Activated T-cell treated with anti-CD3 and anti-CD28 coated beads, Interleukin-2, amount 50 U/mL, for 72 hours (primary cell): ENCODE measurements around the gene WASL. TPM values are rescaled to one million over a fixed set of nuclear protein-coding genes. Genes with fewer than 3 reads are reported as not detected.

ENCODE experiments used
- ATAC-seq, 2 donors: fragments of 150-1000 bp; cut with Tn5 transposase; replicated peaks in 1 of 2; 2 replicates each; pipeline ENCODE4 v1.10.0; 2021; ENCODE audit warnings: moderate library complexity in 2 of 2, mild to moderate bottlenecking in 1 of 2
- DNase-seq, 2 donors: peaks; one replicate each; pipeline ENCODE4 v3.0.0; 2021 to 2022; ENCODE audit warnings: mixed read lengths in 1 of 2
- H3K27ac Mint-ChIP-seq: one replicate; pipeline ENCODE4 v1.8.0; 2022; ENCODE audit warnings: mild to moderate bottlenecking, moderate library complexity, mixed read lengths
- H3K27me3 Mint-ChIP-seq: one replicate; pipeline ENCODE4 v1.8.0; 2022; ENCODE audit warnings: low read depth, mixed read lengths
- H3K36me3 Mint-ChIP-seq, 2 donors: one replicate each; pipeline ENCODE4 v1.8.0; 2022; ENCODE audit warnings: mixed read lengths in 2 of 2, mild to moderate bottlenecking in 1 of 2; ENCODE audit not compliant: insufficient read depth in 2 of 2
- H3K4me1 Mint-ChIP-seq: one replicate; pipeline ENCODE4 v1.8.0; 2022; ENCODE audit warnings: low read depth, mixed read lengths
- H3K4me3 Mint-ChIP-seq, 2 donors: one replicate each; pipeline ENCODE4 v1.8.0; 2022; ENCODE audit warnings: mild to moderate bottlenecking in 2 of 2, mixed read lengths in 2 of 2, moderate library complexity in 2 of 2
- H3K9me3 Mint-ChIP-seq, 2 donors: one replicate each; pipeline ENCODE4 v1.8.0; 2022; ENCODE audit warnings: mixed read lengths in 2 of 2
- total RNA-seq, 2 donors: library from RNA; stranded (reverse); gene quantifications; one replicate each; pipeline ENCODE4 v1.2.3, GENCODE V29; 2022

The WASL gene
- total RNA-seq, 2 donors from 2014 or later = 7.2 to 8.7 TPM

DNA sequence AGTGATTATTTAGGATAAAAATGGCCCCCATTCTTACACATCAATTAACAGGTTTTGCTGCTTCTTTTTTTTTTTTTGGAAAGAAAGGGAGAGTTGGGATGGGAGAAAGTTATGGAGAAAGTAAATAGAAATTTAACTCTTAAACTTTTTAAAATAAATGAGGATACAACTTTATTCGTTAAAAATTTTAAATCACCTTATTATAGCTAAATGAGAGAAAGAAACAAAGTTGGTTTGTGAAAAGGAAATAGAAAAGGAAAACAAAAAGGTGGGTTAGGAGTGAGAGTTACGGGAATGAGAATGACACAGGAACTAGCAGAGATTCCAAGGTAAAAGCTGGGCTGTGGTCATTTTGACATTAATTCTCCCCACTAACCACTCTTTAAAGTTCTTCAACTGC, 58.3 kb downstream of the WASL start:
- Mint-ChIP-seq H3K9me3 (no peaks in the 10 kb centered on the region), H3K4me1 (no peaks in the 10 kb centered on the region), H3K36me3 (peaks cover 3 to 10% of the 10 kb centered on the region in 2 donors), H3K4me3 (no peak overlapping the region), H3K27me3 (no peaks in the 10 kb centered on the region), H3K27ac (no peak overlapping the region)
- DNase-seq (no peak), ATAC-seq (no peak)

DNA sequence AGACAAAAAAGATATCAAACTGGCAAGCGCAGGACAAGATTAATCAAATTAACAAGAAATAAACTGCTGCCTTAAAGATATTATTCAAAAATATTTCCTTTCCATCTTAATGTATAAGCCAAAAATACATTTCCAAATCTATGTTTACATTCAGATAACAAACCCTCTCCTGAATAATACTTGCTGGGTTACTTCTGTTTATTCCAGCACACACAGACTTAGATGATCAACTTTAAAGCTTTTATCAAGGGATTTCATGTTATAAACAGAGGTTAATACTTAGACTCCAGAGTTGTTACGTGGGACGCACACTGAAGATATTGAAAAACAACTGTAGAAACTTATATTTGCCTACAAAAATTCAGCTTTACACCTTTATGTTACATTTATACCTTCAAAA, 59.6 kb downstream of the WASL start:
- Mint-ChIP-seq H3K4me1 (no peaks in the 10 kb centered on the region), H3K27me3 (no peaks in the 10 kb centered on the region), H3K9me3 (no peaks in the 10 kb centered on the region), H3K27ac (no peak overlapping the region), H3K4me3 (no peak overlapping the region), H3K36me3 (peaks cover 3 to 7% of the 10 kb centered on the region in 2 donors)
- no peak for ATAC-seq
- no peak for DNase-seq

DNA sequence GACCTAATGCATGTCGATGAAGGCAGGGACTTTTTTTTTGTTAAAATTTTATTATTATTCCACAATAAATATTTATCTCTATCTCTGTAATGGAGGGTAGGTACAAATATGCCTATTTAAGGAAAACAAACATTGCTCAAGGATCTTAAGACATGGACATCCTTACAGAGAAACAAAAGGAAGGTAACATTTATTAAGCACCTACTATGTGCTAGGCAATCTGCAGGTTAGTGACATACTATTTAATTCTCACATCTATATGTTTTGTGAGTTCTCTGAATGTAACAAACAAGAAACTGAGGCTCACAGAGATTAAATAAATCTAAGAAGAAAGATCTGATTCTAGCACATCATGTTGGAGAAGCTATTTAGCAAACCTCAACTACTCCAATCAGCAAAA, 61.1 kb downstream of the WASL start:
- Mint-ChIP-seq H3K4me3 (no peak overlapping the region), H3K4me1 (no peaks in the 10 kb centered on the region), H3K9me3 (no peaks in the 10 kb centered on the region), H3K27ac (no peak overlapping the region), H3K27me3 (no peaks in the 10 kb centered on the region), H3K36me3 (peaks cover 1 to 7% of the 10 kb centered on the region in 2 donors)
- DNase-seq = no peak
- no peak for ATAC-seq

DNA sequence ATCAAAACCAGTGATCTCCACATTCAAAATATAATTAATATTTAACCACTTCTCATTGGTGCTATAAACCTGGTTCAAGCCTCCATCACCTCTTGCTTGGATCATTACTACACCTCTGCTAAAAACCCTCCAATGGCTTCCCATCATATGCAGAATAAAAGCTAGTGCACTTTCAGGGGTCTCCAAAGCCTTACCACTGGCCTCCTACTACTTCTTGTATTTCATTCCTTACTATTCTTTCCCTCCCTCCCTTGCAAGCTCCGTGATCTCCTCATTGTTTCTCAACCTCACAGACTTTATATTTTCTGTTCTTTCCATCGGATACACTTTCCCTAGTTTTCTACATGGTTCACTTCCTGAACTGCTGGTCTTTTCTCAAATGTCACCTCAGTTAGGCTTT, 61.6 kb downstream of the WASL start:
- Mint-ChIP-seq H3K4me3 (no peak overlapping the region), H3K27ac (peak overlapping the region; percentile 19)

DNA sequence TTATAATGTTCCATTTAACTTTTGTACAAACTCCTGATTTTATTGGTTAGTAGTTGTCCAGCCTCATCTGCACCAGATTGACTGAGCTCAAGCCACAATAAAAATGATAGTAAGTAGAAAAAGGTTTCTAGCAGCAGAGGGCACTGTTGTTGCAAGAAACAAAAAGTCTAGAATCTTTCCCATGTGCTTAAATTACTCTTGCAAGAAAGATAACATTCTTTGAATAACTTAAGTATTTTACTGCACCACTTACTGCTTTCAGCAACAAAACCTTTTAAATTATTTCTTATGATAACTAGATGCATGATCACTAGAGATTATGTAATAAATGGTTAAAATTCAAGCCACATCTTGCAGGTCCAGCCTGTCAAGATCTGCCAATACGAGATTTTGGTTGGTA, 66.1 kb downstream of the WASL start:
- H3K36me3 Mint-ChIP-seq = peaks cover 0 to 3% of the 10 kb centered on the region in 2 donors
- no peak overlapping the region for H3K27ac Mint-ChIP-seq
- ATAC-seq (no peak), DNase-seq (peak in 1 of 2 donors; percentile 10)
- H3K27me3 Mint-ChIP-seq = no peaks in the 10 kb centered on the region
- no peak overlapping the region for H3K4me3 Mint-ChIP-seq
- no peaks in the 10 kb centered on the region for H3K9me3 Mint-ChIP-seq
- no peaks in the 10 kb centered on the region for H3K4me1 Mint-ChIP-seq

More for the DNA sequence above, 61.6 kb downstream of the WASL start:
- Mint-ChIP-seq H3K4me1 (no peaks in the 10 kb centered on the region), H3K9me3 (no peaks in the 10 kb centered on the region), H3K36me3 (peaks cover 0 to 4% of the 10 kb centered on the region in 2 donors), H3K27me3 (no peaks in the 10 kb centered on the region)
- DNase-seq = no peak
- ATAC-seq = no peak

DNA sequence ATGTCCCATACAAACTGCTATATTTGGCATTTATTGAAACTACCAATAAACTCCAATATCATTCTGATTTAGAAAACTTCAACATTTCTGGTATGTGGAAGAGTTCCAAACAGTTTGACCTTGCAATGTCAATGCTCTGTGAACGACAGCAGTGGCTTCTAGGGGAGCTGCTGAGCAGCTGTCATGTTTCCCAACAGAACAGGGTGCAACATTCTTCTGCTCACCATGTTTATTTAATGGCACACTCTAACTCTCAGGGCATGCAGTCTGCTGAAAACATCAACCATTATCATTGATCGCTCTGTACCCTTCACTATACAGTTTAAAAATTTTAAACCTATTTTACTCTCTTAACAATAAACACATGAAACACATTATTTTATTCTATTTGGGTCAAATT, 67.2 kb downstream of the WASL start:
- Mint-ChIP-seq H3K4me3 (no peak overlapping the region), H3K27me3 (no peaks in the 10 kb centered on the region), H3K4me1 (no peaks in the 10 kb centered on the region), H3K27ac (no peak overlapping the region), H3K9me3 (no peaks in the 10 kb centered on the region), H3K36me3 (peaks cover 0 to 3% of the 10 kb centered on the region in 2 donors)
- no peak for DNase-seq
- no peak for ATAC-seq

DNA sequence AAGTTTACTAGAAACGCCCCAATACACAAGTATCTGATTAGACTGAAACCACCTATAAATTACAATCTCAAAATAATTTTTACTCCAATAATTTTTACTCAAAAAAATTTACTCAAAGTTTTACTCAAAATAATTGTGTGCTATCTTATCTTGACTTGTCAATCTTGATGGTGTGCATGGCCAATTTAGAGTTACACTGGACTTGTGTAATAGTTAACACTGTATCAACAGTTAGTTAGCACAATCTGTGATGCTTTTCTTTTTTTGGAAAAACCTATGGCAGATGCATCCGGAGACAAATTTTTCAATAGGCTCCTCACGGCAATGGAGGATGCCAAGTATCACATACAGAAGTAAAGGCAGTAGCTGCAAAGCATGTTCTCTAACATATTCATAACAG, 68.2 kb downstream of the WASL start:
- DNase-seq (no peak), ATAC-seq (no peak)
- no peaks in the 10 kb centered on the region for H3K4me1 Mint-ChIP-seq
- peaks cover 0 to 3% of the 10 kb centered on the region in 2 donors for H3K36me3 Mint-ChIP-seq
- H3K27me3 Mint-ChIP-seq = no peaks in the 10 kb centered on the region
- no peak overlapping the region for H3K27ac Mint-ChIP-seq
- no peaks in the 10 kb centered on the region for H3K9me3 Mint-ChIP-seq
- no peak overlapping the region for H3K4me3 Mint-ChIP-seq

DNA sequence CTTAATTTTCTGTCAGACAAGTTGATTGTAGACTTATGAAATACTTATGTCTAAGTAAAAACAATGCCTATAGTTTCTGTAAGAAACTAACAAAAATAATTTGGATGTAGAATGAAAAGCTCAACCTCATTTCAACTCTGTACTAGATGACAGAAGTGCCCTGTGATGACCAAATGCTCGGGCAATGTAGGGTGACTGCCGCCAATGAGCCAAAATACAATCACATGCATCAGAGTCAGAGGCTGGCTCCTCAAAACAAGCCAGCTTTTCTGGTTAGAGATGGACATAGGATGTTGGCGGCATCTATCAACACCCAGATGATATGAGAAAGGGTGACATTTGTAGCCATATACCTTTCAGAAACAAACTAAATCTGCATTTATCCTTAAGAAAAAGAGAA, 69.2 kb downstream of the WASL start:
- H3K36me3 Mint-ChIP-seq = peaks cover 0 to 3% of the 10 kb centered on the region in 2 donors
- H3K4me1 Mint-ChIP-seq = no peaks in the 10 kb centered on the region
- H3K9me3 Mint-ChIP-seq = no peaks in the 10 kb centered on the region
- H3K27ac Mint-ChIP-seq = no peak overlapping the region
- H3K4me3 Mint-ChIP-seq = no peak overlapping the region
- ATAC-seq (no peak), DNase-seq (no peak)
- H3K27me3 Mint-ChIP-seq = no peaks in the 10 kb centered on the region

DNA sequence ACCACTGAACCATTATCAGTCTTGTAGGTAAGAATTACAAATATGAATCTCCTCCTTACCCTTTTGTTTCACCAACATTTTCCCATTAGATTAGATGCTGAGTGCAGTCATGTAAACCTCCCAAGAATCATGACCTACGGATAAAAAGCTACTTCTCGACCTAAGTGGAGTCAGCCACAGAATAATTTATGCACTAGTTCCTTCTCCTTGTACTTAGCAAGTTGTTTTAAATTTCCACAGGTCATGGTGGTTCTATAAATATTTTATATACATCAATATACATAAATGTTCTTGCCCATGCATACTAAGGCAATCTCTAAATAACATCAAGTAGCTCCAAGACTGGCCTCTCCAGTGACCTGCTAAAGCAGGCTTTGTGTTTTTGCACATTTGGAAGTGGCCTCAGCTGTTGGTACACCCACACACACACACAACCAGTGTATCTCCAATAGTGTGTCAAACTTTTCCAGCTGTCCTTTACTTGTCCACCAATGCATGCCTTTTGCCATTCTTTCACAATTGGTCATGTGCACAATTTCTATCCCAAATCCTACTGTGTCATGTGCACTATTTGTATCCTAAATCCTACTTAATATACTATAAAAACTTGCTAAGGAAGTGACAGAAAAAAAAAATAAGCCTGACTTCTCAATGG, 71.6 kb downstream of the WASL start:
- no peaks in the 10 kb centered on the region for H3K27me3 Mint-ChIP-seq
- H3K36me3 Mint-ChIP-seq = peaks cover 0 to 3% of the 10 kb centered on the region in 2 donors
- H3K9me3 Mint-ChIP-seq = no peaks in the 10 kb centered on the region
- H3K4me1 Mint-ChIP-seq = no peaks in the 10 kb centered on the region
- H3K4me3 Mint-ChIP-seq = no peak overlapping the region
- no peak for ATAC-seq
- no peak overlapping the region for H3K27ac Mint-ChIP-seq
- DNase-seq = no peak

DNA sequence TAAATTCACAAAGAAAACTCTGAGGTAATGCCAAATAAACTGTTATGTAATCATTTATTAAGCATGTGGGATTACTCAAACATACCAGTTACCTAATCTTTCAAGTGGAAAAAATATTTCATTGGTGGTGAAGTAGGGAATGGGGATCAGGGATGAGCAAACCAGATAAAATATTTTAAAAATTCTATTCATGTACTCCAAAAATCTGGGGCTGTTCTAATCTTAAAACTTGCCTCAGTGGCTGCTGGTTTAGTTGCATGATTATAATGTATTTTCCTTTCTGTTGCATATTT, 73.7 kb downstream of the WASL start:
- Mint-ChIP-seq H3K9me3 (no peaks in the 10 kb centered on the region), H3K4me1 (no peaks in the 10 kb centered on the region), H3K27ac (no peak overlapping the region), H3K36me3 (no peaks in the 10 kb centered on the region), H3K4me3 (no peak overlapping the region), H3K27me3 (no peaks in the 10 kb centered on the region)
- ATAC-seq = no peak
- DNase-seq = no peak

DNA sequence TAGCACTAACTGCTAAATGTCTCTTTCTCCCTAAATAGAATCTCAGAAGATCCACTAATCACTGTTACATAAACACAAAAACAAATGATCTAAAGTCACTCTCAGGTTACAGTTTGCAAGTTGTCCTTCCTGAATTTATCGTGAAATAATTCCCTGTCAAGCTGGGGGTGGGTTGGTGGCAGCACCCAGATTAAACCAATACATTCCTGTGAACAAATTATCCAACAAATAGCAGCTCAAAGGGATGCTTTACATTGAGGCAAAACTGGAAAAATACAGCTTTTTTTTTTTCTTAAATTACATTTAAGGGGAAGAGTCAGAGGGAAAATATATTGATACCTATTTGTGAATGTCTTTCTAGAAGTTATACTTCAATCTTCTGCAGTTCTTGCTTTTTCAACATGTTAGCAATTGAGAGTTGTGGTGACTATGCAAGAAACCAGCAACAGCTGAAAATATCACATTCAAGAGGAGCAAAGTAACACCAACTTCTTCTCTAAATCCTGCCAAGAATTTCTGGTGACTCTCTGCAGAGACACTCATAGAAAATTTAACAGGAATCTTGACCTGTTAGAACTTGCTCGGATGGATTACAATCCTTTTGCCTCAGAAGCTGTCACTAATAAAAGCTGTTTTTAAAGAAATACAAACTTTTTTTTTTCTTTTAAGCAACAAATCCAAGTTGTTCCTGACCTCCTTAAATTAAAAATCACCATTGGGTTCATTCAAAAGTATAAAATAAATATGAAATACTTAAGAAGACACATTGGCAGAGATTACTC, 74.2 kb downstream of the WASL start:
- Mint-ChIP-seq H3K4me1 (no peaks in the 10 kb centered on the region), H3K27me3 (no peaks in the 10 kb centered on the region), H3K27ac (no peak overlapping the region), H3K9me3 (no peaks in the 10 kb centered on the region), H3K4me3 (no peak overlapping the region), H3K36me3 (no peaks in the 10 kb centered on the region)
- ATAC-seq = no peak
- DNase-seq = no peak

DNA sequence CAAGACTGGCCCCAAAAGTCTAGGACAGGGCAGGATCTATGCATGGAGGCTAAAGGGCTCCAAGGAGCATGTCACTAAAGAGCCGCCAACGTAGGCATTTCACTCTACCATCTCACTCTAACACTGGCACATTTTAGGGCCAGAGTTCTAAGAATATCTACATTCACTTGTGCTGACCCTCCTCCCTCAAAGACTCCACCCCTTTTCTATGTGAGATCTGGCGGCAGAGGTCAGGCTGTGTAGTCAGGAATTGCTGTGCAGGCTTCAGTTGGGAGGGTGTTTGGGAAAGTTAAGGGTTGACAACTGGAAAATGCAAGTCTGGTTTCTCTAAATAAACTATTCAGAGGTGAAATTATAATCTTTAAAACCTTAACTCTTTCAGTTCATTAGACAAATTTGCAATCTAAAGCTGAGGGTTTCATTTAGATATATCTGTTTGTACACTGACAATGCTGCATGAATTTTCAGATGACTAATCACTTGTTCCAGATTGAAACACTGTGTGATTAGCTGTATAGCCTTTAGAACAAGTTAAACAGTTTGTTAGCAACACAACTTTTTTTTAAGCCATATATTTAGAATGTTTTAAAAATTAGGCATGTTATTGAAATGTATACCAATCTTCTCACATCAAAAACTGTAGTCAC, 74.9 kb downstream of the WASL start:
- no peaks in the 10 kb centered on the region for H3K36me3 Mint-ChIP-seq
- H3K27ac Mint-ChIP-seq = no peak overlapping the region
- DNase-seq (no peak), ATAC-seq (no peak)
- no peaks in the 10 kb centered on the region for H3K4me1 Mint-ChIP-seq
- no peaks in the 10 kb centered on the region for H3K27me3 Mint-ChIP-seq
- no peak overlapping the region for H3K4me3 Mint-ChIP-seq
- no peaks in the 10 kb centered on the region for H3K9me3 Mint-ChIP-seq

DNA sequence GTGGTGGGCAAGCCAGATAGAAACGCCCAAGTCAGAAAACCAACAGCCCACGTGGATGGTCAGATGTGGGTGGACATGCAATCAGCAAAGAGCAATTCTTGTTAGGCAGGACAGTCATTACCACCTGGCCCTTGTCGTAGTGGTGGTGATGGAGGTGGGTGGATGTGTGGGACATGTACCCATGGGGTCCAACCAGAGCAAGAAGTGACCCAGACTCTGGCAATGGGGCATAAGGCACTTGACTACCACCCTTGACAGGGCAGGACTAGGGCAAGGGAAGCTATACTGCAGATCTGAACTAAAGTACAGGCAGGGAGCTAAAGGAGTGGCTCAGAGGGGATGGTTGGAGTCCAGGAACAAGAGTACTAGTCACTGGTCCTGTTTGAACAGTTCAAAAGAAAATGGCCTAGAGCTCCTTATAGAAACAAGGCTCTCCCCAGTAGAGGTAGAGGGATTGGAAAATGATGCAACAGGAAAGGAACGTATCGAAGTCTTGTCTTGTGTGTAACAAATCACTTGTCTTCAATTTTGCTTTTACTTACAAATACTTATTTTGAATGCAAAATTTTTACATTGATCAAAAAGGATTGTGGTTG, 75.6 kb downstream of the WASL start:
- H3K4me1 Mint-ChIP-seq = no peaks in the 10 kb centered on the region
- ATAC-seq (no peak), DNase-seq (no peak)
- no peaks in the 10 kb centered on the region for H3K36me3 Mint-ChIP-seq
- H3K9me3 Mint-ChIP-seq = no peaks in the 10 kb centered on the region
- H3K4me3 Mint-ChIP-seq = no peak overlapping the region
- H3K27me3 Mint-ChIP-seq = no peaks in the 10 kb centered on the region
- H3K27ac Mint-ChIP-seq = no peak overlapping the region
